ENCODE data around the gene CLDN3. TPM values are rescaled to one million over a fixed set of nuclear protein-coding genes. Genes with fewer than 3 reads are reported as not detected.
"Not testable (repeated sequence)": the region's sequence is repeated elsewhere in the genome, so short reads cannot be mapped to it uniquely, and the experiment has no call there.

Gene CLDN3
- total and polyA plus RNA-seq, 4 experiments from 2014 or later = not detected

DNA sequence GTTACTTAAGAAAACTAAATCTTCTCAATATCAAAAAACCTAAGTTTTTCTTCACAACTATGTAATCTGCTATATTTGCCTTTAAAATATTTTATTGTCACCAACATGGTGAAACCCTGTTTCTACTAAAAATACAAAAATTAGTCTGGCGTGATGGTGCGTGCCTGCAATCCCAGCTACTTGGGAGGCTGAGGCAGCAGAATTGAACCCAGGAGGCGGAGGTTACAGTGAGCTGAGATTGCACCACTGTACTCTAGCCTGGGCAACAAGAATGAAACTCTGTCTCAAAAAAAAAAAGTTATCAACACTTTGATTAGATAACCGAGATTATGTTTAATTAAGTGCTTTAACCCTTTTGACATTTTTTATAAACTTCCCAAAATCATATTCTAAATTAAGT, 32.4 kb upstream of the CLDN3 start:
- H3K4me3 ChIP-seq (ENCODE audit: low read length in 2 of 2) = no peak overlapping the region
- H3K36me3 ChIP-seq (ENCODE audit: insufficient read depth, low read length) = no peaks in the 10 kb centered on the region
- no peaks in the 10 kb centered on the region for H3K4me1 Mint-ChIP-seq
- no peaks in the 10 kb centered on the region for H3K9me3 ChIP-seq (ENCODE audit: control insufficient read depth in 1 of 2, low read length in 2 of 2)
- no peak for DNase-seq
- no peak overlapping the region for H3K27ac Mint-ChIP-seq
- no peaks in the 10 kb centered on the region for H3K4me1 ChIP-seq (ENCODE audit: insufficient read depth, low read length)
- H3K27ac ChIP-seq (ENCODE audit: low read depth, low read length) = no peak overlapping the region
- ChIA-PET CTCF (ENCODE audit: partially characterized antibody) (no interaction called here), POLR2A (ENCODE audit: partially characterized antibody) (no interaction called here)
- no peaks in the 10 kb centered on the region for H3K9me3 Mint-ChIP-seq
- intact Hi-C loops (cut with micrococcal nuclease) = no loop called here
- no peaks in the 10 kb centered on the region for H3K36me3 Mint-ChIP-seq
- peaks cover 7 to 9% of the 10 kb centered on the region in 2 donors for H3K27me3 Mint-ChIP-seq
- no peaks in the 10 kb centered on the region for H3K27me3 ChIP-seq (ENCODE audit: insufficient read depth, low read length)
- H3K4me3 Mint-ChIP-seq = no peak overlapping the region

DNA sequence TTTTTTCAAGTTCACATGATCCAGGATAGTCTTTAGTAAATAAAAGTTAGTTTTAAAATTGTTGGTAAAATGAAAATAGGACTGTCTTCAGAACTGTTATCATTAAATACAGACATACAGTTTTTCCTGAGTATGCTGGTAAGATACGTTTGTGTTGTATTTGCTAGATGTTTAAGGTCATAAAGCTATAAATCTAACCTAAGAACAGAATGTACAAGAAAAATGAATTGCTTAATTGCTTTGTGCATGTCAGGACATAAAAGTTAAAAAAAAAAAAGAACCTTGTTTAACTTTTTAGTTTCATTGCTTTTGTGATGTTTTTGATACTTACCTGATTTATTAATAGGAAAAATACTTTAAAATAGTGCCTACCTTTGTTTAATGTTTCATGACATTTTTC, 31.5 kb upstream of the CLDN3 start:
- ChIA-PET CTCF (ENCODE audit: partially characterized antibody) (interaction anchor here (1.0 to 1.3 kb wide), 2 partner anchors 54 to 55 kb away, joined by 3 read pairs; no protein-coding TSS in a partner anchor), POLR2A (ENCODE audit: partially characterized antibody) (no interaction called here)
- Mint-ChIP-seq H3K27me3 (peaks cover 7 to 9% of the 10 kb centered on the region in 2 donors), H3K27ac (no peak overlapping the region), H3K4me1 (no peaks in the 10 kb centered on the region), H3K36me3 (no peaks in the 10 kb centered on the region), H3K9me3 (no peaks in the 10 kb centered on the region), H3K4me3 (no peak overlapping the region)
- Histone ChIP-seq H3K9me3 (ENCODE audit: control insufficient read depth in 1 of 2, low read length in 2 of 2) (no peaks in the 10 kb centered on the region), H3K36me3 (ENCODE audit: insufficient read depth, low read length) (no peaks in the 10 kb centered on the region), H3K4me3 (ENCODE audit: low read length in 2 of 2) (no peak overlapping the region), H3K27ac (ENCODE audit: low read depth, low read length) (no peak overlapping the region), H3K4me1 (ENCODE audit: insufficient read depth, low read length) (no peaks in the 10 kb centered on the region), H3K27me3 (ENCODE audit: insufficient read depth, low read length) (no peaks in the 10 kb centered on the region)
- no peak for DNase-seq
- intact Hi-C loops (cut with micrococcal nuclease) = no loop called here

DNA sequence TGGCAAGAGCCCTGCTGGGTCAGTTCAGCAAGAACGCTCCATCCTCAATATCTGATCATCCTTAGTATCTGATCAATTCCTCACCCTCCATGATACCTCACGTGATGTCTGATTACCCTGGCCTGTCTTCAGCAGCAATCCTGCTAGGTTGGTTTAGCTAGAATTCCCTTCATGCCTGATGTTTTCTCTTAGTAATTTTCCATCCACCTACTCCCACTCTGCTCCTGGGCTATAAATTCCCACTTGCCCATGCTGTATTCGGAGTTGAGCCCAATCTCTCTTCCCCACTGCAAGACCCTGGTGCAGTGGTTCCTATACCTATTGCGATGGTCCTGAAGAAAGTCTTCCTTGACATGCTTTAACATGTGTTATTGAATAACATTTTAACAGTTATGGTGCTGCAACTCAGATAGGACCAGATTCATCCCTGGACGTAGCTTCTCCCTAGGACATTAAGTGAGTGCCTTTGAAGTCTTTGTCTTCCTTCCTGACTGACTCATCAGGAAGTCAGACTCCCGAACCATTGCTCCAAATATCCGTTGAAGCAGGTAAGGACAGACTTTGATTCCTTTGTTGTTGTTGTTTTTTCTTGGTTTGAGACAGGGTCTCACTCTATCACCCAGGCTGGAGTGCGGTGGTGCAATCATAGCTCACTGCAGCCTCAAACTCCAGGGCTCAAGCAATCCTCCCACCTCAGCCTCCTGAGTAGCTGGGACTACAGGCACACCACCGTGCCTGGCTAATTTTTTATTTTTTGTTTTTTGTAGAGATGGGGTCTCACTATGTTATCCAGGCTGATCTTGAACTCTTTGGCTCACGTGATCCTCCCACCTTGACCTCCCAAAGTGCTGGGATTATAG, 29.4 kb upstream of the CLDN3 start:
- Mint-ChIP-seq H3K27me3 (peaks cover 7 to 10% of the 10 kb centered on the region in 2 donors), H3K4me1 (no peaks in the 10 kb centered on the region), H3K4me3 (no peak overlapping the region), H3K9me3 (peaks cover 0 to 10% (median 0%) of the 10 kb centered on the region in 8 donors), H3K27ac (no peak overlapping the region), H3K36me3 (no peaks in the 10 kb centered on the region)
- ChIA-PET CTCF (ENCODE audit: partially characterized antibody) (no interaction called here), POLR2A (ENCODE audit: partially characterized antibody) (interaction anchor here (0.6 kb wide), 1 partner anchor 36 kb away, joined by 3 read pairs; no protein-coding TSS in a partner anchor)
- DNase-seq = no peak
- H3K4me1 ChIP-seq (ENCODE audit: insufficient read depth, low read length) = no peaks in the 10 kb centered on the region
- H3K9me3 ChIP-seq (ENCODE audit: control insufficient read depth in 1 of 2, low read length in 2 of 2) = no peaks in the 10 kb centered on the region
- no peaks in the 10 kb centered on the region for H3K27me3 ChIP-seq (ENCODE audit: insufficient read depth, low read length)
- H3K36me3 ChIP-seq (ENCODE audit: insufficient read depth, low read length) = no peaks in the 10 kb centered on the region
- intact Hi-C loops (cut with micrococcal nuclease) = no loop called here
- H3K27ac ChIP-seq (ENCODE audit: low read depth, low read length) = no peak overlapping the region
- H3K4me3 ChIP-seq (ENCODE audit: low read length in 2 of 2) = no peak overlapping the region

DNA sequence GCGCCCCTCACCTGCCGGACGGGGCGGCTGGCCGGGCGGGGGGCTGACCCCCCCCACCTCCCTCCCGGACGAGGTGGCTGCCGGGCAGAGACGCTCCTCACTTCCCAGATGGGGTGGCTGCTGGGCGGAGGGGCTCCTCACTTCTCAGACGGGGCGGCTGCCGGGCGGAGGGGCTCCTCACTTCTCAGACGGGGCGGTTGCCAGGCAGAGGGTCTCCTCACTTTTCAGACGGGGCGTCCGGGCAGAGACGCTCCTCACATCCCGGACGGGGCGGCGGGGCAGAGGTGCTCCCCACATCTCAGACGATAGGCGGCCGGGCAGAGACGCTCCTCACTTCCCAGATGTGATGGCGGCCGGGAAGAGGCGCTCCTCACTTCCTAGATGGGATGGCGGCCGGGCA, 27.1 kb upstream of the CLDN3 start:
- peaks cover 9 to 14% of the 10 kb centered on the region in 2 donors for H3K27me3 Mint-ChIP-seq
- POLR2A ChIA-PET (ENCODE audit: partially characterized antibody); H3K4me1 Mint-ChIP-seq; H3K4me1 ChIP-seq (ENCODE audit: insufficient read depth, low read length); H3K27ac ChIP-seq (ENCODE audit: low read depth, low read length); CTCF ChIA-PET (ENCODE audit: partially characterized antibody); DNase-seq; H3K36me3 Mint-ChIP-seq; H3K36me3 ChIP-seq (ENCODE audit: insufficient read depth, low read length); H3K4me3 ChIP-seq (ENCODE audit: low read length in 2 of 2); H3K9me3 Mint-ChIP-seq; H3K9me3 ChIP-seq (ENCODE audit: control insufficient read depth in 1 of 2, low read length in 2 of 2); H3K27me3 ChIP-seq (ENCODE audit: insufficient read depth, low read length); H3K4me3 Mint-ChIP-seq; intact Hi-C loops (cut with micrococcal nuclease); H3K27ac Mint-ChIP-seq: not testable (repeated sequence)

DNA sequence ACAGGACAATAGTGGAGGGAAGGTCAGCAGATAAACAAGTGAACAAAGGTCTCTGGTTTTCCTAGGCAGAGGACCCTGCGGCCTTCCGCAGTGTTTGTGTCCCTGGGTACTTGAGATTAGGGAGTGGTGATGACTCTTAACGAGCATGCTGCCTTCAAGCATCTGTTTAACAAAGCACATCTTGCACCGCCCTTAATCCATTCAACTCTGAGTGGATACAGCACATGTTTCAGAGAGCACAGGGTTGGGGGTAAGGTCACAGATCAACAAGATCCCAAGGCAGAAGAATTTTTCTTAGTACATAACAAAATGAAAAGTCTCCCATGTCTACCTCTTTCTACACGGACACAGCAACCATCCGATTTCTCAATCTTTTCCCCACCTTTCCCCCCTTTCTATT, 26.6 kb upstream of the CLDN3 start:
- H3K27ac Mint-ChIP-seq; H3K4me3 Mint-ChIP-seq; H3K4me1 ChIP-seq (ENCODE audit: insufficient read depth, low read length); H3K9me3 Mint-ChIP-seq; POLR2A ChIA-PET (ENCODE audit: partially characterized antibody); H3K4me3 ChIP-seq (ENCODE audit: low read length in 2 of 2); intact Hi-C loops (cut with micrococcal nuclease); H3K27ac ChIP-seq (ENCODE audit: low read depth, low read length); H3K27me3 ChIP-seq (ENCODE audit: insufficient read depth, low read length); H3K9me3 ChIP-seq (ENCODE audit: control insufficient read depth in 1 of 2, low read length in 2 of 2); DNase-seq; H3K36me3 Mint-ChIP-seq; H3K36me3 ChIP-seq (ENCODE audit: insufficient read depth, low read length); CTCF ChIA-PET (ENCODE audit: partially characterized antibody); H3K4me1 Mint-ChIP-seq: not testable (repeated sequence)
- H3K27me3 Mint-ChIP-seq = peaks cover 11 to 16% of the 10 kb centered on the region in 2 donors

DNA sequence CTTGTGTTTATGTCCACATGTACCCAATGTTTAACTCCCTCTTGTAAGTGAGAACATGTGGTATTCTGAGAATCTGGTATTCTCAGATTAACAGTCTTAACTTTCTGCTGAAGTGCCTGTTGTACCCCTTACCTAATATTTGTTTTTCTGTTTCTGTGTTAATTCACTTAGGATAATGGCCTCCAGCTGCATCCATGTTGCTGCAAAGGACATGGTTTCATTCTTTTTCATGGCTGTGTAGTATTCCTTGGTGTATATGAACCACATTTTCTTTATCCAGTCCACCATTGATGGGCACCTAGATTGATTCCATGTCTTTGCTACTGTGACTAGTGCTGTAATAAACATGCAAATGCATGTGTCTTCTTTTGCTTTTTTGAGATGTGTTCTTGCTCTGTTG, 25.1 kb upstream of the CLDN3 start:
- H3K27ac ChIP-seq (ENCODE audit: low read depth, low read length); H3K36me3 Mint-ChIP-seq; POLR2A ChIA-PET (ENCODE audit: partially characterized antibody); H3K36me3 ChIP-seq (ENCODE audit: insufficient read depth, low read length); H3K4me3 Mint-ChIP-seq; intact Hi-C loops (cut with micrococcal nuclease); H3K27me3 ChIP-seq (ENCODE audit: insufficient read depth, low read length); H3K9me3 ChIP-seq (ENCODE audit: control insufficient read depth in 1 of 2, low read length in 2 of 2); H3K27ac Mint-ChIP-seq; H3K4me3 ChIP-seq (ENCODE audit: low read length in 2 of 2); DNase-seq; H3K4me1 Mint-ChIP-seq; H3K4me1 ChIP-seq (ENCODE audit: insufficient read depth, low read length): not testable (repeated sequence)
- Mint-ChIP-seq H3K27me3 (peaks cover 10 to 16% of the 10 kb centered on the region in 2 donors), H3K9me3 (peaks cover 0 to 12% (median 3%) of the 10 kb centered on the region in 8 donors)
- CTCF ChIA-PET (ENCODE audit: partially characterized antibody) = interaction anchor here (1.0 kb wide), 1 partner anchor 59 kb away, joined by 3 read pairs; no protein-coding TSS in a partner anchor

DNA sequence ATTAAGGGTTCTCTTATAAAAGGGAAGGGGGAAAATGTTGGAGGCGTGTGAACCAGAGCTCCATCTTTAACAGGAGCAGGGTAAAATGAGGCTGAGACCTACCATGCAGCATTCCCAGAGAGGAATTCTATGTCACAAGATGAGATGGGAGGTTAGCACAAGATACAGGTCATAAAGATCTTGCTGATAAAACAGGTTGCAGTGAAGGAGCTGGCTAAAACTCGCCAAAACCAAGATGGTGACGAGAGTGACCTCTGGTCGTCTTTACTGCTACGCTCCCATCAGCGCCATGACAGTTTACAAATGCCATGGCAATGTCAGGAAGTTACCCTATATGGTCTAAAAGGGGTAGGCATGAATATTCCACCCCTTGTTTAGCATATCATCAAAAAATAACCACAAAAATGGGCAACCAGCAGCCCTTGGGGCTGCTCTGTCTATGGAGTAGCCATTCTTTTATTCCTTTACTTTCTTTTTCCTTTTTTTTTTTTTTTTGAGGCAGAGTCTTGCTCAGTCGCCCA, 21.2 kb upstream of the CLDN3 start:
- H3K27ac Mint-ChIP-seq; H3K36me3 Mint-ChIP-seq; H3K27ac ChIP-seq (ENCODE audit: low read depth, low read length); H3K4me1 Mint-ChIP-seq; POLR2A ChIA-PET (ENCODE audit: partially characterized antibody); H3K4me1 ChIP-seq (ENCODE audit: insufficient read depth, low read length); H3K27me3 Mint-ChIP-seq; H3K9me3 ChIP-seq (ENCODE audit: control insufficient read depth in 1 of 2, low read length in 2 of 2); intact Hi-C loops (cut with micrococcal nuclease); CTCF ChIA-PET (ENCODE audit: partially characterized antibody); H3K36me3 ChIP-seq (ENCODE audit: insufficient read depth, low read length); H3K4me3 Mint-ChIP-seq; H3K4me3 ChIP-seq (ENCODE audit: low read length in 2 of 2); DNase-seq; H3K27me3 ChIP-seq (ENCODE audit: insufficient read depth, low read length): not testable (repeated sequence)
- H3K9me3 Mint-ChIP-seq = peaks cover 0 to 16% (median 4%) of the 10 kb centered on the region in 8 donors

All from CD4-positive, alpha-beta memory T cell (primary cell).